Measurements from ENCODE around the gene ARPC4.

DNA sequence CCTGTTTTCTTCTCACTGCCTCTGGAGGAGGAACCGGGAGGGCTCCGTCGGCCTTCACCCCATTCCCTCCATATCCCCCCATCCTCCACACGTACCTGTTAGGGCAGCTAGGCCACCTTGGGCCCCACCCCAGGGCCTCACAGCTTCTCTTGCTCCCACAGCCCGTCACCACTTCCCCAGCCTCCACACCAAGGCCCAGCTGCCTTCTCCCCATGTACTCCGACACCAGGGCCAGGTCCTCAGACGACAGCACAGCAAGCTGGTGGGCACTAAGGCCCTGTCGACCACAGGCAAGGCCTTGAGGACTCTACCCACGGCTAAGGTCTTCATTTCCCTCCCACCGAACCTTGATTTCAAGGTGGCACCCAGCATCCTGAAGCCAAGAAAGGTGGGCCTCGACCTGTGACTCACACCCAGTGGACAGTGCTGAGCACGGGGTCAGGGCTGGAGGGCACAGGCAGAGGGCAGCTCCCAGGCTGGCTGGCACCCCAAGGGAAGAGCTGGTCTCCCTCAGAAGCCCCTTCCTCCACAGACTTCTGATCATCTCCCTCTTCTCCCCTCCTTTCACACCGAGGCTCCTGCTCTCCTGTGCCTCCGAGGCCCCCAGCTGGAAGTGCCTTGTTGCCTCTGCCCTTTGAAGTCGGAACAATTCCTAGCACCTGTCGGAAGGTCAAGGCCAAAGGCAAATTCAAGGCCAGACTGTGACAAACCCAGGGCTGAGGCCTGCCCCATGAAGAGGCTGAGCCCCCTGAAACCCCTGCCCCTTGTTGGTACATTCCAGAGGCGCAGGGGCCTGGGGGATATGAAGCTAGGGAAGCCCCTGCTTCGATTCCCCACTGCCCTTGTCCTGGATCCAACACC lies 41.9 kb downstream of the ARPC4 start:
- TF ChIP-seq POLR2A (IDR thresholded peaks at IDR 0.05; ENCODE audit: low read length) (no peak), GATA1 (IDR thresholded peaks at IDR 0.05; ENCODE audit: low read depth, low read length) (no peak)

Measured in erythroblast (primary cell).